DOHH2 (cell line): ENCODE results near the gene NME9.
A peak's percentile ranks its signal among the peaks of the same experiment; 100 is the strongest.

ENCODE experiments used
- H3F3A ChIP-seq: fragments of 200-600 bp; sonication (generic), shearing (Covaris generic); 2 replicates; pipeline ENCODE4 v1.6.0; 2016; ENCODE audit warnings: antibody characterized with exemption, mild to moderate bottlenecking; ENCODE audit not compliant: control insufficient read depth, insufficient read depth
- H3K27ac ChIP-seq: fragments of 200-600 bp; sonication (generic); 2 replicates; pipeline ENCODE4 v1.5.1; 2014; ENCODE audit warnings: low read depth, mild to moderate bottlenecking, low read length, moderate library complexity
- H3K27me3 ChIP-seq: fragments of 200-600 bp; sonication (generic); 2 replicates; pipeline ENCODE4 v1.6.1; 2014; ENCODE audit warnings: mild to moderate bottlenecking, low read length, mixed read lengths; ENCODE audit not compliant: control insufficient read depth
- H3K36me3 ChIP-seq: fragments of 200-600 bp; sonication (generic); 2 replicates; pipeline ENCODE4 v1.6.1; 2014; ENCODE audit warnings: mild to moderate bottlenecking, low read length, moderate library complexity, mixed read lengths; ENCODE audit not compliant: control insufficient read depth
- H3K4me1 ChIP-seq: fragments of 200-600 bp; sonication (generic); 2 replicates; pipeline ENCODE4 v1.6.1; 2014; ENCODE audit warnings: mild to moderate bottlenecking, low read length, mixed read lengths; ENCODE audit not compliant: control insufficient read depth
- H3K4me2 ChIP-seq: fragments of 200-600 bp; sonication (generic); 2 replicates; pipeline ENCODE4 v1.6.0; 2014; ENCODE audit warnings: mild to moderate bottlenecking, low read length, moderate library complexity
- H3K4me3 ChIP-seq: fragments of 200-600 bp; sonication (generic); 2 replicates; pipeline ENCODE4 v1.5.1; 2014; ENCODE audit warnings: mild to moderate bottlenecking, low read length, mixed read lengths
- H3K79me2 ChIP-seq: fragments of 200-600 bp; sonication (generic); 2 replicates; pipeline ENCODE4 v1.6.1; 2014; ENCODE audit warnings: mild to moderate bottlenecking, low read length, mixed read lengths; ENCODE audit not compliant: control insufficient read depth
- H3K9me2 ChIP-seq: fragments of 200-600 bp; sonication (generic); replicated peaks from 2 replicates; pipeline ENCODE4 v1.6.1; 2014; ENCODE audit warnings: mild to moderate bottlenecking, low read length, mixed read lengths; ENCODE audit not compliant: control insufficient read depth
- H3K9me3 ChIP-seq: fragments of 200-600 bp; sonication (generic); 2 replicates; pipeline ENCODE4 v1.6.1; 2014; ENCODE audit warnings: antibody characterized with exemption, low read length, mixed read lengths; ENCODE audit not compliant: control insufficient read depth, insufficient read depth
- H4K20me1 ChIP-seq: fragments of 200-600 bp; sonication (generic); 2 replicates; pipeline ENCODE4 v1.6.0; 2014; ENCODE audit warnings: low read depth, mild to moderate bottlenecking, antibody characterized with exemption, low read length, moderate library complexity; ENCODE audit not compliant: control insufficient read depth, insufficient read depth
- CTCF ChIP-seq: fragments of 200-600 bp; sonication (generic); IDR thresholded peaks from one replicate; pipeline ENCODE4 v1.5.1; 2014; ENCODE audit warnings: antibody characterized with exemption, mild to moderate bottlenecking, low read depth, low read length; ENCODE audit not compliant: poor library complexity, severe bottlenecking
- EZH2phosphoT487 ChIP-seq: fragments of 200-600 bp; sonication (generic); IDR thresholded peaks from 2 replicates; pipeline ENCODE4 v1.6.1; 2017; ENCODE audit warnings: borderline replicate concordance, mild to moderate bottlenecking, antibody characterized with exemption, low read length, moderate library complexity, mixed read lengths

NME9 gene

GRCh38 chr3:138303474-138303873 lies 26.2 kb downstream of the NME9 start:
- H3K9me3 ChIP-seq, result peaks cover 7% of the 10 kb centered on the region; the same call in 1 of the 2 replicates
- no peaks in the 10 kb centered on the region for H3K9me2 ChIP-seq
- no peaks in the 10 kb centered on the region for H3F3A ChIP-seq
- H3K36me3 ChIP-seq, result peaks cover 2% of the 10 kb centered on the region; the same call in 1 of the 2 replicates
- no peak overlapping the region for H3K4me3 ChIP-seq
- no peaks in the 10 kb centered on the region for H3K27me3 ChIP-seq
- H3K79me2 ChIP-seq, result no peaks in the 10 kb centered on the region
- H3K4me1 ChIP-seq, result no peaks in the 10 kb centered on the region
- TF ChIP-seq CTCF (no peak), EZH2phosphoT487 (no peak)
- H4K20me1 ChIP-seq, result no peaks in the 10 kb centered on the region
- H3K4me2 ChIP-seq, result no peak overlapping the region
- no peak overlapping the region for H3K27ac ChIP-seq

- Histone ChIP-seq H3F3A (no peaks in the 10 kb centered on the region), H3K9me3 (no peaks in the 10 kb centered on the region), H3K79me2 (no peaks in the 10 kb centered on the region), H3K36me3 (peaks cover 18% of the 10 kb centered on the region), H3K4me1 (peaks cover 19% of the 10 kb centered on the region), H3K4me2 (no peak overlapping the region), H3K27ac (no peak overlapping the region), H4K20me1 (no peaks in the 10 kb centered on the region), H3K27me3 (no peaks in the 10 kb centered on the region), H3K9me2 (no peaks in the 10 kb centered on the region), H3K4me3 (no peak overlapping the region)
- no peak for TF ChIP-seq CTCF
- no peak for TF ChIP-seq EZH2phosphoT487
These were observed 29.0 kb downstream of the NME9 start for GRCh38 chr3:138300647-138301046.

- TF ChIP-seq CTCF, result no peak
- TF ChIP-seq EZH2phosphoT487, result no peak
- H3K4me1 ChIP-seq, result peaks cover 19% of the 10 kb centered on the region
- no peak overlapping the region for H3K4me3 ChIP-seq
- no peaks in the 10 kb centered on the region for H3K9me2 ChIP-seq
- no peaks in the 10 kb centered on the region for H3K79me2 ChIP-seq
- H3K27me3 ChIP-seq, result no peaks in the 10 kb centered on the region
- no peaks in the 10 kb centered on the region for H3K9me3 ChIP-seq
- H3F3A ChIP-seq, result no peaks in the 10 kb centered on the region
- H3K4me2 ChIP-seq, result peak overlapping the region; percentile 44
- H4K20me1 ChIP-seq, result no peaks in the 10 kb centered on the region
- no peak overlapping the region for H3K27ac ChIP-seq
- peaks cover 24% of the 10 kb centered on the region for H3K36me3 ChIP-seq
These were observed 31.8 kb downstream of the NME9 start for GRCh38 chr3:138297876-138298275.
